ENCODE measurements around the gene HJURP.

Gene HJURP

GRCh38 chr2:233811732-233812131, 42.6 kb downstream of the HJURP start:
- no peak for DNase-seq

GRCh38 chr2:233811087-233811486, 43.2 kb downstream of the HJURP start:
- no peak for DNase-seq

- DNase-seq = no peak
Measured at GRCh38 chr2:233810385-233810784, 44.0 kb downstream of the HJURP start.

GRCh38 chr2:233807966-233808935, 46.1 kb downstream of the HJURP start:
- no peak for DNase-seq

GRCh38 chr2:233807215-233807865, 47.0 kb downstream of the HJURP start:
- DNase-seq = no peak

- peak; percentile 6 for DNase-seq
Measured at GRCh38 chr2:233803994-233804393, 50.3 kb downstream of the HJURP start.

GRCh38 chr2:233803292-233803911, 50.9 kb downstream of the HJURP start:
- DNase-seq = no peak

- no peak for DNase-seq
Measured at GRCh38 chr2:233802132-233802815, 52.1 kb downstream of the HJURP start.

GRCh38 chr2:233801357-233802131, 52.8 kb downstream of the HJURP start:
- no peak for DNase-seq

GRCh38 chr2:233800208-233800607, 54.1 kb downstream of the HJURP start:
- DNase-seq = no peak

- DNase-seq = no peak
Measured at GRCh38 chr2:233799716-233800115, 54.6 kb downstream of the HJURP start.

- DNase-seq = no peak
Measured at GRCh38 chr2:233799087-233799665, 55.2 kb downstream of the HJURP start.

GRCh38 chr2:233798335-233799086, 55.8 kb downstream of the HJURP start:
- DNase-seq = no peak

GRCh38 chr2:233796254-233796653, 58.1 kb downstream of the HJURP start:
- no peak for DNase-seq

GRCh38 chr2:233795735-233796171, 58.6 kb downstream of the HJURP start:
- DNase-seq = no peak

GRCh38 chr2:233794128-233794658, 60.1 kb downstream of the HJURP start:
- DNase-seq = no peak

- DNase-seq = no peak
Measured at GRCh38 chr2:233793465-233794127, 60.7 kb downstream of the HJURP start.

GRCh38 chr2:233792720-233793119, 61.6 kb downstream of the HJURP start:
- no peak for DNase-seq

GRCh38 chr2:233791883-233792329, 62.4 kb downstream of the HJURP start:
- no peak for DNase-seq
